ENCODE data around the gene DBNL.

DNA sequence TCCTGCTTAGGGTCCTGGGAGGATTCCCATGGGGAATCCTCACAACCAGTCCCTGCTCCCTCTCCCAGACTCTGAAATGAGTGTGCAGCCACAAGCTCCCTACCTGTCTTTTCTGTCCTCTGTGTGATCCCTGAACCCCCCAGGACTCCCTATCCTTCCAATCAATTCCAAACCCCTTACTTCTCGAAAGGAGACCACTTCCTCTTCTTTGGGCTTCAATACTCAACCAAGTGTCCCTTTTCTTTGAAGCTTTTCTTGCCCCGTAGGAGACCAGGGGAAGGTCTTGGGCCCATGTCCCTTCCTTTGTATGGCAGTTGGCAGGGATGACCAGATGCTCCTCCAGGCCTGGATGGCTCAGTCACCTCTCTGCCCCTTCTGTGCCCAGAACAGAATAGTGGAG lies 61.3 kb downstream of the DBNL start:
- no peak for TF ChIP-seq CTCF (IDR thresholded peaks at IDR 0.05)
- TF ChIP-seq POLR2A (IDR thresholded peaks at IDR 0.05) = no peak
- no peak for TF ChIP-seq POLR2AphosphoS5 (IDR thresholded peaks at IDR 0.05)
